ENCODE results near the gene ACYP2.

The ACYP2 gene

GRCh38 chr2:54330162-54330925, 214.9 kb downstream of the ACYP2 start:
- DNase-seq = peak; percentile 79 to 84

- DNase-seq = no peak
Observed at GRCh38 chr2:54330926-54331835, 215.8 kb downstream of the ACYP2 start.

- DNase-seq = no peak
Observed at GRCh38 chr2:54332386-54332785, 217.0 kb downstream of the ACYP2 start.

GRCh38 chr2:54336136-54336976, 220.9 kb downstream of the ACYP2 start:
- no peak for DNase-seq

GRCh38 chr2:54336977-54337255, 221.5 kb downstream of the ACYP2 start:
- no peak for DNase-seq

- no peak for DNase-seq
Observed at GRCh38 chr2:54341656-54342055, 226.2 kb downstream of the ACYP2 start.

- DNase-seq = no peak
Observed at GRCh38 chr2:54342603-54343002, 227.2 kb downstream of the ACYP2 start.

- DNase-seq = no peak
Observed at GRCh38 chr2:54347622-54348021, 232.2 kb downstream of the ACYP2 start.

- DNase-seq = no peak
Observed at GRCh38 chr2:54348646-54349045, 233.2 kb downstream of the ACYP2 start.

- DNase-seq = no peak
Observed at GRCh38 chr2:54350426-54350825, 235.0 kb downstream of the ACYP2 start.

GRCh38 chr2:54353216-54353615, 237.8 kb downstream of the ACYP2 start:
- DNase-seq = no peak
